Esophagus muscularis mucosa (tissue), 4 donors: Measurements from ENCODE around the gene NEK2. TPM values are rescaled to one million over a fixed set of nuclear protein-coding genes. Genes with fewer than 3 reads are reported as not detected.
A peak's percentile ranks its signal among the peaks of the same experiment; 100 is the strongest.

Experiments
- DNase-seq: peaks from one replicate; pipeline ENCODE4 v3.0.0-alpha.2; 2017; ENCODE audit errors: extremely low spot score
- H3K27ac ChIP-seq, 4 donors: fragments of 200-600 bp; sonication (generic); replicated peaks in 1 of 4; 1 replicate in 3 of 4; 2 replicates in 1 of 4; pipeline ENCODE4 v1.5.1; 2016 to 2019; ENCODE audit warnings: mild to moderate bottlenecking in 1 of 4
- H3K27me3 ChIP-seq, 4 donors: fragments of 200-600 bp; sonication (generic); one replicate each; pipeline versions ENCODE4 v1.5.1 to v1.6.0; 2016 to 2019
- H3K36me3 ChIP-seq, 4 donors: fragments of 200-600 bp; sonication (generic); one replicate each; pipeline ENCODE4 v1.5.1; 2016 to 2019
- H3K4me1 ChIP-seq, 4 donors: fragments of 200-600 bp; sonication (generic); one replicate each; pipeline ENCODE4 v1.5.1; 2016 to 2019
- H3K4me3 ChIP-seq, 4 donors: fragments of 200-600 bp; sonication (generic); 1 replicate in 2 of 4; 2 replicates in 2 of 4; pipeline ENCODE4 v1.5.1; 2016 to 2019; ENCODE audit warnings: mild to moderate bottlenecking in 4 of 4, moderate library complexity in 1 of 4
- H3K9me3 ChIP-seq, 4 donors: fragments of 200-600 bp; sonication (generic); 1 replicate in 3 of 4; 2 replicates in 1 of 4; pipeline ENCODE4 v1.5.1; 2016 to 2019
- EP300 ChIP-seq: sonication (generic); formaldehyde crosslinking; IDR thresholded peaks from one replicate; pipeline ENCODE4 v1.6.1; 2017; ENCODE audit warnings: antibody characterized with exemption
- POLR2A ChIP-seq: fragments of 450-650 bp; IDR thresholded peaks from one replicate; pipeline ENCODE4 v1.6.1; 2017; ENCODE audit warnings: antibody characterized with exemption, moderate library complexity, mild to moderate bottlenecking, low read depth
- POLR2AphosphoS5 ChIP-seq, 2 donors: sonication (generic); formaldehyde crosslinking; IDR thresholded peaks; one replicate each; pipeline ENCODE4 v1.6.1; 2017; ENCODE audit warnings: antibody characterized with exemption in 2 of 2
- WGBS: methylation state at CpG from one replicate; pipeline ENCODE4 v1.1.5; 2018; 5-methylcytosine and 5-hydroxymethylcytosine counted together
- intact Hi-C: fragments of 100-400 bp; cut with DNase I; formaldehyde crosslinking; loops from one replicate; pipeline ENCODE4 v1.15.1; 2023
- total RNA-seq, 4 donors: library from RNA; depleted of rRNA; stranded (reverse); fragments of >200 nt; gene quantifications; one replicate each; pipeline versions ENCODE4 v1.1.0 to v1.2.1, GENCODE V29; 2016
- TF ChIP-seq, protein P1 (sequence below), 3 experiments: fragments of 200-600 bp in 2 of 3; fragments of 450-650 bp in 1 of 3; sonication (generic) in 2 of 3; IDR thresholded peaks; one replicate each; pipeline ENCODE4 v1.5.1; 2017 to 2019; ENCODE audit warnings: antibody characterized with exemption in 3 of 3, mild to moderate bottlenecking in 2 of 3, moderate library complexity in 1 of 3

The NEK2 gene
- total RNA-seq, 4 donors from 2014 or later = not detected

GRCh38 chr1:211687462-211688215 lies 12.2 kb upstream of the NEK2 start:
- Histone ChIP-seq H3K4me3 (no peak overlapping the region), H3K36me3 (no peaks in the 10 kb centered on the region), H3K27me3 (peaks cover 0 to 19% (median 0%) of the 10 kb centered on the region in 4 donors), H3K9me3 (no peaks in the 10 kb centered on the region), H3K27ac (no peak overlapping the region), H3K4me1 (no peaks in the 10 kb centered on the region)
- WGBS = 95% methylated on average over 12 of the region's 16 CpGs
- peak; percentile 80 for DNase-seq
- TF ChIP-seq POLR2A = no peak
- no peak for TF ChIP-seq EP300
- TF ChIP-seq POLR2AphosphoS5 (IDR thresholded peaks at IDR 0.05) = no peak
- TF ChIP-seq, protein P1, sequence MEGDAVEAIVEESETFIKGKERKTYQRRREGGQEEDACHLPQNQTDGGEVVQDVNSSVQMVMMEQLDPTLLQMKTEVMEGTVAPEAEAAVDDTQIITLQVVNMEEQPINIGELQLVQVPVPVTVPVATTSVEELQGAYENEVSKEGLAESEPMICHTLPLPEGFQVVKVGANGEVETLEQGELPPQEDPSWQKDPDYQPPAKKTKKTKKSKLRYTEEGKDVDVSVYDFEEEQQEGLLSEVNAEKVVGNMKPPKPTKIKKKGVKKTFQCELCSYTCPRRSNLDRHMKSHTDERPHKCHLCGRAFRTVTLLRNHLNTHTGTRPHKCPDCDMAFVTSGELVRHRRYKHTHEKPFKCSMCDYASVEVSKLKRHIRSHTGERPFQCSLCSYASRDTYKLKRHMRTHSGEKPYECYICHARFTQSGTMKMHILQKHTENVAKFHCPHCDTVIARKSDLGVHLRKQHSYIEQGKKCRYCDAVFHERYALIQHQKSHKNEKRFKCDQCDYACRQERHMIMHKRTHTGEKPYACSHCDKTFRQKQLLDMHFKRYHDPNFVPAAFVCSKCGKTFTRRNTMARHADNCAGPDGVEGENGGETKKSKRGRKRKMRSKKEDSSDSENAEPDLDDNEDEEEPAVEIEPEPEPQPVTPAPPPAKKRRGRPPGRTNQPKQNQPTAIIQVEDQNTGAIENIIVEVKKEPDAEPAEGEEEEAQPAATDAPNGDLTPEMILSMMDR (IDR thresholded peaks at IDR 0.05) = no peak
- intact Hi-C loops = loop anchor here (10.0 kb wide), 1 partner anchor 347 kb away; the partner anchor contains the start of genes DTL and INTS7

- Histone ChIP-seq H3K27ac (no peak overlapping the region), H3K4me3 (no peak overlapping the region), H3K9me3 (no peaks in the 10 kb centered on the region), H3K4me1 (peaks cover 0 to 3% (median 0%) of the 10 kb centered on the region in 4 donors), H3K36me3 (no peaks in the 10 kb centered on the region), H3K27me3 (peaks cover 0 to 19% (median 0%) of the 10 kb centered on the region in 4 donors)
- TF ChIP-seq EP300 = no peak
- TF ChIP-seq POLR2AphosphoS5 (IDR thresholded peaks at IDR 0.05) = no peak
- TF ChIP-seq, protein P1 (IDR thresholded peaks at IDR 0.05) = no peak
- TF ChIP-seq POLR2A = no peak
- intact Hi-C loops = loop anchor here (10.0 kb wide), 1 partner anchor 349 kb away; the partner anchor contains the start of genes DTL and INTS7
- whole genome bisulfite sequencing = 82% methylated on average over 6 of the region's 7 CpGs
- DNase-seq = peak; percentile 53
These were observed 10.4 kb upstream of the NEK2 start for GRCh38 chr1:211685823-211686222.

GRCh38 chr1:211684791-211685190 lies 9.4 kb upstream of the NEK2 start:
- WGBS = 90% methylated on average over 3 of the region's 3 CpGs
- no peak for TF ChIP-seq POLR2AphosphoS5 (IDR thresholded peaks at IDR 0.05)
- TF ChIP-seq, protein P1 (IDR thresholded peaks at IDR 0.05) = no peak
- TF ChIP-seq EP300 = no peak
- TF ChIP-seq POLR2A = no peak
- no peaks in the 10 kb centered on the region for H3K9me3 ChIP-seq
- H3K4me1 ChIP-seq = peaks cover 0 to 5% (median 0%) of the 10 kb centered on the region in 4 donors
- no peak overlapping the region for H3K27ac ChIP-seq
- no peaks in the 10 kb centered on the region for H3K36me3 ChIP-seq
- H3K4me3 ChIP-seq = no peak overlapping the region
- peaks cover 0 to 19% (median 0%) of the 10 kb centered on the region in 4 donors for H3K27me3 ChIP-seq
- intact Hi-C loops = loop anchor here (5.0 to 10.0 kb wide), 2 partner anchors 148 to 350 kb away; partner anchors contain the start of genes DTL, INTS7 and LPGAT1
- DNase-seq = peak; percentile 87

GRCh38 chr1:211684331-211684730 lies 8.9 kb upstream of the NEK2 start:
- DNase-seq = peak; percentile 81
- no peak overlapping the region for H3K4me3 ChIP-seq
- peaks cover 0 to 19% (median 0%) of the 10 kb centered on the region in 4 donors for H3K27me3 ChIP-seq
- no peak overlapping the region for H3K27ac ChIP-seq
- no peaks in the 10 kb centered on the region for H3K36me3 ChIP-seq
- peaks cover 0 to 5% (median 0%) of the 10 kb centered on the region in 4 donors for H3K4me1 ChIP-seq
- intact Hi-C loops = loop anchor here (5.0 to 10.0 kb wide), 2 partner anchors 148 to 350 kb away; partner anchors contain the start of genes DTL, INTS7 and LPGAT1
- 68% methylated on average over 3 of the region's 3 CpGs for WGBS
- no peak for TF ChIP-seq POLR2AphosphoS5 (IDR thresholded peaks at IDR 0.05)
- TF ChIP-seq, protein P1 (IDR thresholded peaks at IDR 0.05) = no peak
- TF ChIP-seq POLR2A = no peak
- no peak for TF ChIP-seq EP300
- H3K9me3 ChIP-seq = no peaks in the 10 kb centered on the region
